ENCODE measurements around the gene STK32B. TPM values are rescaled to one million over a fixed set of nuclear protein-coding genes. Genes with fewer than 3 reads are reported as not detected.

STK32B gene
- total and polyA plus RNA-seq, 2 of the 8 experiments (the other 6 are each of a cell fraction or from before 2014, with no cell fraction given), result 2.3 to 2.5 TPM

- TF ChIP-seq JUND (IDR thresholded peaks at IDR 0.05; ENCODE audit: low read length), result no peak
Measured at GRCh38 chr4:5138389-5138788, 87.1 kb downstream of the STK32B start (continued).

Measured in H1 (cell line).